ENCODE results near the gene TBC1D14. TPM values are rescaled to one million over a fixed set of nuclear protein-coding genes. Genes with fewer than 3 reads are reported as not detected.

Gene TBC1D14
- total RNA-seq, 1 donor: 34.0 TPM

DNA sequence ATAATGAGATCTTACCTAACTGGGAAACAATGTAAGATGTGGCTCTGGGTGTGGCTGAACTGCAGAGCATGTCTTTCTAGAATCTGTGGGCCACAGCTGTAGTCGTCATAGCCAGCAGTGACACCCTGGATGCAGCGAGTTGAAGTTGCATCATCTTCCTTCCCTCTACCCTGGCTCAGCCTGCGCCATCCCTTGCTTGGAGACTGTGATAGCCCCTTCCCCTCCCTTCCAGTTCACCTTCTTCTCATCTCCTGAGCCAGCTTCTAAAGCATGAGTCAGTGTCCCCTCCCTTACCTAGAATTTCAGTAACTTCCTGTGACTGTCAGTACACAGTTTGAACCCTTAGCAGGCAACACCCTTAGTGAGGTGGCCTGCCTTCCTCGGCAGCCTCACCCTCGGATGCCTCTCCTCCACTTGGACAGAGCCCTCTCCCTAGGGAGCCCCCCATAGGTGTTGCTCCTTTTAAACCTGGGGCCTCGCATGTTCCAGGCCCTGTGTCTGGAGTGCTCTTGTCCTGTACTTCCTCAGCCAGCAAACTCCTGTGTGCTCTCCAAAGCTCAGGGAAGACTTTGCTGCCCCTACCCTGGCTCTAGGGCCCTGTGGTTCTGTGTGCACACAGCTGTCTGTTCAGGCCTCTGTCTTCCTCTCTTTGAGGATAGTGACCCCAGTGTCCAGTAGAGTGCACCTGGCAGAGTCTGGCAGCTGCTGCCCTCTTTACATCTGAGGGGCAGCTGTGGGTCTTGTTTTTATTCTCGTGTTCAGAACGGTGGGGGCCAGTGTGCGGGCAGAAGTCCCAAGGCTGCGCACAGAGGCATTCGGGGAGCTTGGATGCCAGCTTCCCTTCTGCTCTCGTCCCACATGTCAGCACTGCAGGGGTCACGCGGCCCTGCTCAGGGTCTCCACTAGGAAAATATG is 89.8 kb downstream of the TBC1D14 start:
- no peak for DNase-seq (ENCODE audit: low read depth)
- no peak overlapping the region for H3K4me3 ChIP-seq (ENCODE audit: low read depth, low read length)
- TF ChIP-seq CTCF (IDR thresholded peaks at IDR 0.05; ENCODE audit: insufficient read depth, low read length): no peak

DNA sequence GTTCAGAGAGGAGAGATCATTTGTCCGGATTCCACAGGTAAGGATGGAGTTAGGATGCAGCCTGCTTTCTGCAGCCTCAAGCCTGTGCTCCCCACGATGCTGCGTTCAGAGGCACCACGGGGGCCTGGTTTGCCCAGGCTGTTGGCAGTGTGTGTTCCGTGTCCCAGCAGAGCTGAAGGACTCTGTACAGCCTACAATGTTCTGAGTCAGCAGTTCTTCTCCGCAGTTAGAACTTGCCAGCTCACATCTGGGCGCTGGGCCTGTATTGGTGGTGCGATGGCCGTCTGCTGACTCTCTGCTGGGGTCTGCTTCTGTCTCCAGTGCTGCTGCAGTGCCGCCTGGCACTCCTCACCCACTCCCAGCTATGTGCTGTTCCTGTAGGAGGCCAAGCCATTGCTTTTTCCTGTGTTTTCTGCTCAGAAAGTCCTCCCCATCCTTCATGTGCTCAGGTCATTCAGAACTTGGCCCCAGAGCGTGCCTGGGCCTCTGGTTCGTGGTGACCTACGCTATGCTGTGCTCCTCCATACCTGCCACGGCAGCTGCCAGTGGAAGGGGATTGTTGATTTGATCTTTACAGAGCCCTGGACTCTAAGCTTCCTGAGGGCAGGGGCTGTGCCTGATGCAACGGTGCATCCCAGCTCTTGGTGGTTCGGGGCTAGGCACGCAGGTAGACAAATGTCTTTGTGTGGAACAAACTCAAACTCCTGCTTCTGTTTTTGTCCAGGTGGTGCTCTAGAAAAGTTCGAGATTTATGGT is 91.0 kb downstream of the TBC1D14 start:
- no peak for TF ChIP-seq CTCF (IDR thresholded peaks at IDR 0.05; ENCODE audit: insufficient read depth, low read length)
- no peak for DNase-seq (ENCODE audit: low read depth)
- no peak overlapping the region for H3K4me3 ChIP-seq (ENCODE audit: low read depth, low read length)

GRCh38 chr4:7001271-7001670 is 91.6 kb downstream of the TBC1D14 start:
- TF ChIP-seq CTCF (IDR thresholded peaks at IDR 0.05; ENCODE audit: insufficient read depth, low read length): no peak
- DNase-seq (ENCODE audit: low read depth): no peak
- H3K4me3 ChIP-seq (ENCODE audit: low read depth, low read length): no peak overlapping the region

DNA sequence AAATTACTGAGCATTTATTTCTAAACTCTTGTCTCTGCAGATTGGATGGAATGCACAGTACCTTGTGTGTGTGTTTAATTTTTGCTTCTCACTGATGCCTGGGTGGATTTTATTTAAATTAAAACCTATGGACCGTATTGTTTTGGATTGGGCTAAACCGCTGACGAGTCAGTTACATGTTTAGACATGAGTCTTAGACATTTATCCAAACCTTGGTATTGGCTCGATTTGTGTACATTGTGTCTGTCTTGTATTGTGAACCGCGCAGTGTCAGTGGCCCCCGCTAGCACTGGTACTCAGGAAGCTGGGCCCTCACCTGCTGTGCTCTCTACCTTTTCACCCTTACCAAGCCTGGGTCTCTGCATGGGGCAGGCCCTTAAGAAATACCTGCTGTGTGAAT is 92.7 kb downstream of the TBC1D14 start:
- no peak overlapping the region for H3K4me3 ChIP-seq (ENCODE audit: low read depth, low read length)
- TF ChIP-seq CTCF (IDR thresholded peaks at IDR 0.05; ENCODE audit: insufficient read depth, low read length): no peak
- DNase-seq (ENCODE audit: low read depth): no peak

GRCh38 chr4:7003176-7003878 is 93.7 kb downstream of the TBC1D14 start:
- H3K4me3 ChIP-seq (ENCODE audit: low read depth, low read length): no peak overlapping the region
- TF ChIP-seq CTCF (IDR thresholded peaks at IDR 0.05; ENCODE audit: insufficient read depth, low read length): no peak
- no peak for DNase-seq (ENCODE audit: low read depth)

- H3K4me3 ChIP-seq (ENCODE audit: low read depth, low read length): no peak overlapping the region
- no peak for TF ChIP-seq CTCF (IDR thresholded peaks at IDR 0.05; ENCODE audit: insufficient read depth, low read length)
- no peak for DNase-seq (ENCODE audit: low read depth)
These were observed 94.2 kb downstream of the TBC1D14 start for GRCh38 chr4:7003879-7004240.

Measured in fibroblast of the aortic adventitia (primary cell).